H9 (cell line): ENCODE data around the gene FEM1B. TPM values are rescaled to one million over a fixed set of nuclear protein-coding genes. Genes with fewer than 3 reads are reported as not detected.
"Not testable (repeated sequence)": the region's sequence is repeated elsewhere in the genome, so short reads cannot be mapped to it uniquely, and the experiment has no call there.

Experiments
- DNase-seq: peaks from one replicate; pipeline ENCODE4 v3.0.0-alpha.2; 2017
- H2AFZ ChIP-seq: one replicate; pipeline ENCODE4 v1.6.1; 2013; ENCODE audit warnings: mild to moderate bottlenecking, low read length, control low read depth, moderate library complexity
- H2AK5ac ChIP-seq: 2 replicates; pipeline ENCODE4 v1.6.1; 2013; ENCODE audit warnings: low read length, control low read depth, mixed read lengths; ENCODE audit not compliant: insufficient read length
- H2BK120ac ChIP-seq: one replicate; pipeline ENCODE4 v1.6.1; 2013; ENCODE audit warnings: low read depth, mild to moderate bottlenecking, low read length, control low read depth, inconsistent platforms; ENCODE audit not compliant: poor library complexity, severe bottlenecking
- H2BK12ac ChIP-seq: 2 replicates; pipeline ENCODE4 v1.6.1; 2013; ENCODE audit warnings: low read length, control low read depth, mixed read lengths, low read depth; ENCODE audit not compliant: insufficient read length
- H2BK15ac ChIP-seq: 2 replicates; pipeline ENCODE4 v1.6.1; 2013; ENCODE audit warnings: low read depth, low read length, control low read depth
- H2BK20ac ChIP-seq: one replicate; pipeline ENCODE4 v1.6.1; 2013; ENCODE audit warnings: low read depth, mild to moderate bottlenecking, low read length, control low read depth, inconsistent platforms; ENCODE audit not compliant: poor library complexity, severe bottlenecking
- H2BK5ac ChIP-seq: 2 replicates; pipeline ENCODE4 v1.6.1; 2013; ENCODE audit warnings: low read length, control low read depth, mixed read lengths; ENCODE audit not compliant: insufficient read length
- H3K14ac ChIP-seq: 2 replicates; pipeline ENCODE4 v1.6.1; 2013; ENCODE audit warnings: low read length, control low read depth; ENCODE audit not compliant: insufficient read depth
- H3K18ac ChIP-seq: 2 replicates; pipeline ENCODE4 v1.6.1; 2013; ENCODE audit warnings: low read depth, mild to moderate bottlenecking, mixed read lengths, low read length, control low read depth; ENCODE audit not compliant: insufficient read length
- H3K23ac ChIP-seq: 2 replicates; pipeline ENCODE4 v1.6.1; 2013; ENCODE audit warnings: low read length, control low read depth, mixed read lengths, low read depth; ENCODE audit not compliant: insufficient read length
- H3K23me2 ChIP-seq: 2 replicates; pipeline ENCODE4 v1.6.1; 2013; ENCODE audit warnings: low read depth, mild to moderate bottlenecking, mixed read lengths, low read length, control low read depth; ENCODE audit not compliant: insufficient read length, poor library complexity, severe bottlenecking
- H3K27ac ChIP-seq: 2 replicates; pipeline ENCODE4 v1.5.1; 2013; ENCODE audit warnings: low read length, control low read depth, mixed read lengths, low read depth; ENCODE audit not compliant: insufficient read length
- H3K27me3 ChIP-seq: 2 replicates; pipeline ENCODE4 v1.6.1; 2013; ENCODE audit warnings: low read length, control low read depth, inconsistent platforms; ENCODE audit not compliant: insufficient read depth
- H3K4ac ChIP-seq: 2 replicates; pipeline ENCODE4 v1.6.1; 2013; ENCODE audit warnings: low read depth, mild to moderate bottlenecking, control low read depth, inconsistent platforms, low read length, moderate library complexity
- H3K4me1 ChIP-seq: 2 replicates; pipeline ENCODE4 v1.6.1; 2013; ENCODE audit warnings: low read length, control low read depth, inconsistent platforms; ENCODE audit not compliant: insufficient read depth
- H3K4me2 ChIP-seq: 2 replicates; pipeline ENCODE4 v1.6.1; 2013; ENCODE audit warnings: low read length, control low read depth, mixed read lengths; ENCODE audit not compliant: insufficient read length, insufficient read depth
- H3K56ac ChIP-seq: 2 replicates; pipeline ENCODE4 v1.6.1; 2013; ENCODE audit warnings: low read depth, mild to moderate bottlenecking, mixed read lengths, low read length, control low read depth; ENCODE audit not compliant: insufficient read length
- H3K79me1 ChIP-seq: 2 replicates; pipeline ENCODE4 v1.6.1; 2013; ENCODE audit warnings: low read depth, mild to moderate bottlenecking, moderate library complexity, low read length, control low read depth, inconsistent platforms; ENCODE audit not compliant: insufficient read depth, poor library complexity, severe bottlenecking
- H3K79me2 ChIP-seq: 2 replicates; pipeline ENCODE4 v1.6.1; 2013; ENCODE audit warnings: low read length, control low read depth, inconsistent platforms; ENCODE audit not compliant: insufficient read depth
- H3K9ac ChIP-seq: 2 replicates; pipeline ENCODE4 v1.6.1; 2013; ENCODE audit warnings: low read length, control low read depth, mixed read lengths; ENCODE audit not compliant: insufficient read length; ENCODE audit errors: extremely low read depth
- H3K9me3 ChIP-seq: one replicate; pipeline ENCODE4 v1.6.1; 2013; ENCODE audit warnings: low read depth, low read length, inconsistent platforms; ENCODE audit not compliant: control insufficient read depth
- H3T11ph ChIP-seq: one replicate; pipeline ENCODE4 v1.6.1; 2013; ENCODE audit warnings: mild to moderate bottlenecking, low read length, control low read depth, inconsistent platforms
- H4K20me1 ChIP-seq: one replicate; pipeline ENCODE4 v1.6.1; 2013; ENCODE audit not compliant: control insufficient read depth, insufficient read length, insufficient read depth
- H4K5ac ChIP-seq: 2 replicates; pipeline ENCODE4 v1.6.1; 2013; ENCODE audit warnings: low read depth, mild to moderate bottlenecking, mixed read lengths, low read length, control low read depth; ENCODE audit not compliant: insufficient read length
- H4K8ac ChIP-seq: replicated peaks from 2 replicates; pipeline ENCODE4 v1.6.1; 2013; ENCODE audit warnings: low read length, control low read depth, mixed read lengths, low read depth; ENCODE audit not compliant: insufficient read length
- H4K91ac ChIP-seq: 2 replicates; pipeline ENCODE4 v1.6.1; 2013; ENCODE audit warnings: low read depth, mild to moderate bottlenecking, moderate library complexity, mixed read lengths, low read length, control low read depth; ENCODE audit not compliant: insufficient read length
- H3K27ac Mint-ChIP-seq, 3 experiments: 2 replicates in 2 of 3; 3 replicates in 1 of 3; pipeline ENCODE4 v1.8.0; 2020 to 2021; ENCODE audit warnings: mixed read lengths in 3 of 3, mild to moderate bottlenecking in 1 of 3, moderate library complexity in 1 of 3
- H3K27me3 Mint-ChIP-seq: 2 replicates; pipeline ENCODE4 v1.8.0; 2021; ENCODE audit warnings: low read depth, mild to moderate bottlenecking, moderate library complexity, mixed read lengths
- H3K36me3 Mint-ChIP-seq, 3 experiments: 2 replicates in 2 of 3; 3 replicates in 1 of 3; pipeline ENCODE4 v1.8.0; 2020 to 2021; ENCODE audit warnings: low read depth in 3 of 3, mixed read lengths in 3 of 3; ENCODE audit not compliant: insufficient read depth in 1 of 3
- H3K4me1 Mint-ChIP-seq, 2 experiments: 2 replicates each; pipeline ENCODE4 v1.8.0; 2020; ENCODE audit warnings: mixed read lengths in 2 of 2
- H3K4me3 Mint-ChIP-seq, 2 experiments: 2 replicates in 1 of 2; 3 replicates in 1 of 2; pipeline ENCODE4 v1.8.0; 2020 to 2021; ENCODE audit warnings: mild to moderate bottlenecking in 2 of 2, mixed read lengths in 2 of 2, moderate library complexity in 1 of 2
- H3K9me3 Mint-ChIP-seq, 2 experiments: 2 replicates in 1 of 2; 3 replicates in 1 of 2; pipeline ENCODE4 v1.8.0; 2020; ENCODE audit warnings: mild to moderate bottlenecking in 2 of 2, mixed read lengths in 2 of 2, moderate library complexity in 1 of 2
- WGBS: extraction: QIAGEN DNeasy Blood & Tissue Kit; methylation state at CpG from one replicate; pipeline ENCODE4 v1.1.7; 2013; ENCODE audit warnings: missing lambda C conversion rate, low lambda C conversion rate, mixed read lengths; ENCODE audit not compliant: insufficient read length; ENCODE audit errors: extremely low coverage; 5-methylcytosine and 5-hydroxymethylcytosine counted together
- total RNA-seq: library from RNA; stranded (reverse); gene quantifications from 2 replicates; pipeline ENCODE4 v1.2.1, GENCODE V29; 2021
- TF ChIP-seq, protein P1 (sequence below): fragments of 200-600 bp; sonication (generic); conservative IDR thresholded peaks from 3 replicates; pipeline ENCODE4 v1.8.0; 2021; ENCODE audit warnings: antibody characterized with exemption, mild to moderate bottlenecking

Gene FEM1B
- total RNA-seq, 1 experiment from 2014 or later, result 77.9 TPM

DNA sequence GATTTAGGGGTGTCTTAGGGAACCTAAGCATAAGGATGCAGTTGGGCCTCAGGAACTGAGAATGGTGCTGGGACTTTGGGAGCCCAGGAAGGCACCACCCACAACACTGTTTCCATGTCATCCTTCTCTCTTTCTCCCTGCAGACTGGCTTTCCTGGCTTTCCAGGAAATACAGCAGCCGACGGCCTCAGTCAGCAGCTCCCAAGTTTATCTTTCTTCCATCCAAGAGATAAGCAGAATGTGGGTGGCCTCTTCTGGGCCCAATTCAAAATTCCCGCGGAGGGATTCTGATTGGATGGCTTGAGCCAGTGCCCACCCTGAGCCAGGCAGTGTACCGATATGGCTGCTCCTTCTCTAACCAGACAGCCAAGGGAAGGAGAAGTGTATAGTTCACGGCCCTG, 43.5 kb upstream of the FEM1B start:
- H3K4ac ChIP-seq, result no peak overlapping the region
- no peaks in the 10 kb centered on the region; the same call in 1 of the 2 replicates for H3K79me2 ChIP-seq
- H2BK5ac ChIP-seq, result no peak overlapping the region
- no peak overlapping the region for H3K4me2 ChIP-seq
- no peaks in the 10 kb centered on the region; the same call in 1 of the 2 replicates for H3K4me1 ChIP-seq
- H3K23ac ChIP-seq, result no peak overlapping the region
- H3K79me1 ChIP-seq, result no peaks in the 10 kb centered on the region
- TF ChIP-seq, protein P1, sequence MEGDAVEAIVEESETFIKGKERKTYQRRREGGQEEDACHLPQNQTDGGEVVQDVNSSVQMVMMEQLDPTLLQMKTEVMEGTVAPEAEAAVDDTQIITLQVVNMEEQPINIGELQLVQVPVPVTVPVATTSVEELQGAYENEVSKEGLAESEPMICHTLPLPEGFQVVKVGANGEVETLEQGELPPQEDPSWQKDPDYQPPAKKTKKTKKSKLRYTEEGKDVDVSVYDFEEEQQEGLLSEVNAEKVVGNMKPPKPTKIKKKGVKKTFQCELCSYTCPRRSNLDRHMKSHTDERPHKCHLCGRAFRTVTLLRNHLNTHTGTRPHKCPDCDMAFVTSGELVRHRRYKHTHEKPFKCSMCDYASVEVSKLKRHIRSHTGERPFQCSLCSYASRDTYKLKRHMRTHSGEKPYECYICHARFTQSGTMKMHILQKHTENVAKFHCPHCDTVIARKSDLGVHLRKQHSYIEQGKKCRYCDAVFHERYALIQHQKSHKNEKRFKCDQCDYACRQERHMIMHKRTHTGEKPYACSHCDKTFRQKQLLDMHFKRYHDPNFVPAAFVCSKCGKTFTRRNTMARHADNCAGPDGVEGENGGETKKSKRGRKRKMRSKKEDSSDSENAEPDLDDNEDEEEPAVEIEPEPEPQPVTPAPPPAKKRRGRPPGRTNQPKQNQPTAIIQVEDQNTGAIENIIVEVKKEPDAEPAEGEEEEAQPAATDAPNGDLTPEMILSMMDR, result no peak
- Mint-ChIP-seq H3K4me3 (no peak overlapping the region), H3K27me3 (peaks cover 19% of the 10 kb centered on the region), H3K4me1 (peaks cover 19 to 28% of the 10 kb centered on the region in 2 experiments), H3K27ac (no peak overlapping the region; a peak in 1 of 7 replicates), H3K9me3 (no peaks in the 10 kb centered on the region), H3K36me3 (no peaks in the 10 kb centered on the region; a peak in 1 of 7 replicates)
- no CpG with 5 or more reads among the region's 6 CpGs for whole genome bisulfite sequencing
- H3K9me3 ChIP-seq, result no peaks in the 10 kb centered on the region
- H4K20me1 ChIP-seq, result no peaks in the 10 kb centered on the region
- no peak overlapping the region for H2BK20ac ChIP-seq
- peaks cover 7% of the 10 kb centered on the region for H3K23me2 ChIP-seq
- H2BK15ac ChIP-seq, result no peak overlapping the region
- no peak overlapping the region for H3T11ph ChIP-seq
- H4K91ac ChIP-seq, result no peak overlapping the region
- no peak overlapping the region for H3K9ac ChIP-seq
- H3K56ac ChIP-seq, result no peak overlapping the region
- H2AK5ac ChIP-seq, result no peak overlapping the region
- no peak overlapping the region for H2BK12ac ChIP-seq
- no peak overlapping the region for H3K14ac ChIP-seq
- no peak overlapping the region for H4K8ac ChIP-seq
- no peak for DNase-seq
- H2AFZ ChIP-seq, result no peak overlapping the region
- no peak overlapping the region for H2BK120ac ChIP-seq
- H4K5ac ChIP-seq, result no peak overlapping the region
- no peaks in the 10 kb centered on the region for H3K27me3 ChIP-seq
- H3K27ac ChIP-seq, result no peak overlapping the region
- H3K18ac ChIP-seq, result no peak overlapping the region

DNA sequence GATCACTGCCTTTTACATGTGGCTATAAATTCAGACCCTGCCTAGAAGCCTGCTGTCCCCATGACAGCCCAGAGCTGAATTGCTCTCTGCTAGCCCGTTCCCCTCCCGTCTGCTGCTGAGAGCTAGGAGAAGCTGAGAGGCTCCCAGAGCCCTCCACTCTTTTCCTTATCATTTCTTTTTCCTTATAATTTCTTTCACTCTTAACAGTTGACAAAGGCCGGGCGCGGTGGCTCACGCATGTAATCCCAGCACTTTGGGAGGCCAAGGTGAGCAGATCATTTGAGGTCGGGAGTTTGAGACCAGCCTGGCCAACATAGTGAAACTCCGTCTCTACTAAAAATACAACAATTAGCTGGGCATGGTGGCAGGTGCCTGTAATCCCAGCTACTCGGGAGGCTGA, 43.0 kb upstream of the FEM1B start:
- not testable (repeated sequence) for H3K36me3 Mint-ChIP-seq, H2AFZ ChIP-seq

More for the DNA sequence above, 43.0 kb upstream of the FEM1B start:
- not testable (repeated sequence) for H3K23me2 ChIP-seq, H3K9me3 Mint-ChIP-seq, H3K79me1 ChIP-seq, H3K4me3 Mint-ChIP-seq, H3K14ac ChIP-seq, H4K91ac ChIP-seq, H2BK5ac ChIP-seq, H2AK5ac ChIP-seq, H3K27ac ChIP-seq, DNase-seq, H3K4ac ChIP-seq, H4K20me1 ChIP-seq, H2BK12ac ChIP-seq, H3K56ac ChIP-seq, H3K4me1 ChIP-seq, H3K9ac ChIP-seq, H3T11ph ChIP-seq, H2BK20ac ChIP-seq, H3K18ac ChIP-seq, H3K23ac ChIP-seq, H2BK120ac ChIP-seq, H3K27ac Mint-ChIP-seq, H4K5ac ChIP-seq, H4K8ac ChIP-seq, H2BK15ac ChIP-seq, H3K4me2 ChIP-seq, H3K9me3 ChIP-seq, H3K79me2 ChIP-seq, H3K27me3 ChIP-seq
- Mint-ChIP-seq H3K4me1 (peaks cover 19 to 28% of the 10 kb centered on the region in 2 experiments), H3K27me3 (peaks cover 19% of the 10 kb centered on the region)
- no CpG with 5 or more reads among the region's 9 CpGs for WGBS
